GM19043 (cell line): ENCODE data around the gene TPP2.

Experiments used
- ATAC-seq: cut with Tn5 transposase; IDR thresholded peaks from one replicate; pipeline ENCODE4 v1.9.1; 2021; ENCODE audit warnings: low read depth; ENCODE audit not compliant: unreplicated experiment

The TPP2 gene

DNA sequence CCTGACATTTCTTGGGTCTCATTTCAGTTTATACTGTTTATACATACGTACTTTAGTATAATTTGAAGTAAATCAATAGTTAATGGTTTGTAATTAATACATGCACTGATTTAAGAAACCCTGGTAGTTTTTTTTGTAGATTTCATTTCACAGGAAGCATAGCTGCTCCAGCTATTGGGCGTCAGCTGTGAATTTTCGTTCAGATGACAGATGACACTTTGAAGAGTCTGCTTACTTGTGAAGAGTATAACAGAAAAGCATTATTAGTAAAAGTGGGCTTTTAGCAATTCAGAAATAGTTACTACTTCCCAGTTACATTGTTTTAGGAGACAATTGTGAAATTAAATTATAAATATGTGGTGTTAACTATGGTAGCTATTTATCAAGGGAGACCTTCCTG, 53.7 kb downstream of the TPP2 start:
- ATAC-seq = no peak

DNA sequence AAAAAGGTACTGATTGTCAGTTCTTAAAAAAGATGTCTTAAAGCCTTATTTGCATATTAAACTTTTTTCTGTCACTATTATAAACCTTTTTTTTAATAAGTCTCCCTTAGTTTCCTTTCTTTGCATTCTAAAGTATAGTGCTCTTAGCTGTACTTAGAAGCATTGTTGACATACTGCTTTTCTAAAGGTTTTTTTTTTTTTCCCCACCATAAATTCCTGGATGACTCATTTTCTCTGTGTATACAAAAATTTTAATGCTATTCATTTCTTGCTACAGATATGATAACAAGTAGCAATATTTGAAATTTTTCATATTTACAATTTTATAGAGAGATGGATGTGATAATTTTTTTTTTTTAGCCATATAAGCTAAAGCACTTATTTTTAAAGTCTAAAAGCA, 54.6 kb downstream of the TPP2 start:
- no peak for ATAC-seq

DNA sequence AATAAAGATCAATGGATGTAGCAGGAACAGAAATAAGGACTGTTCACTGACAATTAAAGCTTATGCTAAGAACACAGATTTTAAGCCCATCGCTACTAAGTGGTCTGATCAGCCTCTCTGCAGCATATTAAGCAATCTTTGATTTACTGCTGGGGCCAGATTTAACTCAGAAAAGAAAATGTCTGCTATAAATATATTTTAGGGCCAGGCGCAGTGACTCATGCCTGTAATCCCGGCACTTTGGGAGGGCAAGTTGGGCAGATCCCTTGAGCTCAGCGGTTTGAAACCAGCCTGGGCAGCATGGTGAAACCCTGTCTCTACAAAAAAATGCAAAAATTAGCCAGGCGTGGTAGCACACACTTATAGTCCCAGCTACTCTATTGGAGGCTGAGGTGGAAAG, 55.1 kb downstream of the TPP2 start:
- ATAC-seq = no peak

DNA sequence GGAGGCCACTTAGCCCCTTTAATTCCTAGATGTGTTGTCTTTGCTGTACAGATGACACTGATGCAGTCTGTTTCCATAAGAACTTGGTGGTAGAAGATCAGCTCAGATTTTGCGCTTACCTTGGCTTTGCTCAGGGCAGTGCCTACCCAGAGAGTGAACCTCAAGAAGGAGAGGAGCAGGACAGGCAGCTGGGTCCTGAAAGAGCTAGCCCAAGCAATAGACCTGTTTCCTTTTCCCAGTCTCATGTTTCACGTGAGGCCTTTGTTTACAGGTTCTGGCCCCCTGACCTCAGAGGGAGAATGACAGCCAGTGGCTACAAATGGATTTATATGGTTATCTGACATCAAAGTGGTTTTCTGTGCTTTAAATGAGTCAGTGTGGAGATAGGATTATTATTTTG, 58.0 kb downstream of the TPP2 start:
- no peak for ATAC-seq

DNA sequence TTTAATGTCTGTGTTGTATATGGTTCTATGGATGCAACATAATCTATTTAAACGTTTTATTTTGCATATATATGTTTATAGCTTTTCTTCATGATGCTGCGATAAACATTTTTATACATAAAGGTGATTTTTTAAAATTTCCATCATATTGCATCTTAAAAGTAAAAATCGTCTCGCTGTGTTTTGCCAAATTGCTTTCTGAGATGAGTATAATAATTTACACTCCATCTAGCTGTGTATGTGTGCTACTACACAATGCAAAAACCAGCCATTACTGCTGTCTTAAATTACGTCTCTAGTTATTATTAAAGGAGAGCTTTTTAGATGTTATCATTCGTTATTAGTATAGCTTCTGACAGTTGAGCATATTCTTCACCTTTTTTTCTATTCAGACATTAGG, 60.8 kb downstream of the TPP2 start:
- ATAC-seq = no peak

DNA sequence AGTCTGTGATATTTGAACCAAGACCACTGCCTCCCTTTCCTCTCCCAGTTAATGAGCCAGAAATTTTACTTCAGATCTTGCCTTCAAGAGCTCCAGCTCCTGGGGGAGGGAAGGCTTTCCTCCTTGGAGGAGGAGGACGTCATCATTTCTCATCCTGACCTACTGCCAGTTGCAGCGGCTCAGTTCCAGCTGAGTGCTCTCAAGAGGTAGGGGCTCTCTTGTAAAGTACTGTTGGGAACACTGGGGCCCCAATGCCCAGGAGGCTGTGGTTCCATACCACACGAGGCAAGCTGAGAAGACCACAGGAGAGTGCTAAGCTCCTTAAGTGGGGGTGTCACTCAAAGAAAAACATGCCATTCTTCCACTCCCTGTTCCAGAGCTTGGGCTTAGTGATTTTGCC, 61.9 kb downstream of the TPP2 start:
- no peak for ATAC-seq

DNA sequence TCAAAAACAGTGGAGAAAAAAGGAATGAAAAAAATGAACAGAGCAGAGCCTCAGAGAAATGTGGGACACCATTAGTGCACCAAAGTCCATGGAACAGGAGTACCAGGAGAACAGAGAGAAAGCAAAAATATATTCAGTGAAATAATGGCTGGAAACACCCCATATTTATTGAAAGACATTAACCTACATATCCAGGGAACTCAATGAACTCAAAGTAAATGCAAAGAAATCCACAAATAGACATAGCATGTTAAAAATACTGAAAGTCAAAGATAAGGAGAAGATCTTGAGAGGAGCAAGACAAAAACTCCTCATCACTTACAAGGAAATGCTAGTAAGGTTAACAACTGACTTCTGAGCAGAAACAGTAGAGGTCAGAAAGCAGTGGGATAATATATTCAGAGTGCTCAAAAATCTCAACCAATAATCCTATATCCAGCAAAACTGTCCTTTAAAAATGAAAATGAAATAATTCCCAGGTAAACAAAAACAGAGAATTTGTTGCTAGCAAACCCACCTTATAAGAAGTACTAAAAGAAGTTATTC, 62.5 kb downstream of the TPP2 start:
- no peak for ATAC-seq

DNA sequence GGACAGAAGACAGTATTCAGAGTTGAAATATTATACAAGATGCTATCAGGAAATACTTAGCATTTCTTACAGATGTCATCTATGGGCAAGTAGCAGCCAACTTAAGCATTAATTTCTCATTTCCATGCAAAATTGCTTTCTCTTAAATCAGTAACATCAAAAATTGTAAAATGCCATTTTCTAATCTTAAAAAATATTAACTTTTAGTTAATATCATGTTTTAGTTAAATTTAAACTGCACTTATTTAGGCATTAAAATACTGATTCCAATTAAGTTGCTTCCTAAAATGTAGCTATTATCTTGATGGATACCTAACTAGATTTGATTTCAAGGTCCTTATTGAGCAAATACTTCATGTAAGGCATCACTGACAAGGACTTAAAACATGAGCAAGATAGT, 70.2 kb downstream of the TPP2 start:
- no peak for ATAC-seq

DNA sequence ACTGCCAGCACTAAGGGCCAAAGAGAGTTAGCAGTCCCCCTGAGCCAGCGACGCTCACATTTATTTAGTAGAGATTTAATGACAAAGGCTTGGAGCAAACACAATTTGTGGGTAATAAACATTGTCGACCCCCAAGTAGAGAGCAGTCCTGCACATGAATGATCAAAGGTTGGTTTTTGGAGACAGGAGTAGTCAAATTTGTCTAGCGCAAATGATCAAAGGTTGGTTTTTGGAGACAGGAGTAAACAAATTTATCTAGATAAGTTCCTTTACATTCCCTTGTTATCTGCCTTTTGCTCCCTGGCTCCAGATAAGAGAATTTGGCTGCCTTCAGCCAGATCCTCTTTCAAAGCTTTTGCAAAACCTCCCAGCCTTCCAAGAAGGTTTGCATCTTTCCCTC, 71.1 kb downstream of the TPP2 start:
- ATAC-seq = no peak

DNA sequence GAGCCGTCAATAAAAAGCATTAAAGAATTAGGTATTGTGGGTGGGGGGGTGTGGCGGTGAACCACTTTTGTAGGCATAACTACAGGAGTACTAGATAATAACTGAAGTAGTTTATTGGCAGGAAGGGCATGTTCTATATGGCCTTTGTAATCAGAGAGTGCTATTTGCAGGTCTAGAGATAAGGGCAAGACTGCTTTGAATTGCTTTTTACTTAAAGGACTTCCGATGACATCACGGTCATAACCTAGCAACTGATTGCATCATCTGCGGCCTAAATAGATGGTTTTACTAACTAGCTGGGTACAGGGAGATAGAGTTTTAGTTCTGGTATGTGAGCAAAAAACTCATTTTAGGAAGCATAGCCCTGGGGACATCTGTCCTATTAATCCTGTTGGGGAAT, 73.3 kb downstream of the TPP2 start:
- ATAC-seq = no peak

DNA sequence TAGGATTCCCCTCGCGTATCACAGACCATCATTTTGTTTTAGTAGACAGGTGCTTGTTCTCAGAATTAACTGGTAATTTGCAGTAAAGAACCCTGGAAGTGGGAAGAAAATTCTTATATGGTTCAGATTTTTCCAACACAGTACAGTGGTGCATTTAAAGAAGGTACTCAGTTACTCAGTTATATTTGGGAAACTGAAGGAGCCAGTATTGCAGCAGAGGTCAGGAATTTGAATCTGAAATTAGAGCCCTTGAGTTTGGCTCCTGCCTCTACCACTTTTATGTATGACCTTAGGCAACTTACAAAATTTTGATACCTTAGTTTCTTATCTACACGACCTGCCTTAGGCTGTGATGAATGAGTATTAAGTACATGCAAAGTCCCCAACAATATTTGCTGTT, 78.3 kb downstream of the TPP2 start:
- no peak for ATAC-seq

DNA sequence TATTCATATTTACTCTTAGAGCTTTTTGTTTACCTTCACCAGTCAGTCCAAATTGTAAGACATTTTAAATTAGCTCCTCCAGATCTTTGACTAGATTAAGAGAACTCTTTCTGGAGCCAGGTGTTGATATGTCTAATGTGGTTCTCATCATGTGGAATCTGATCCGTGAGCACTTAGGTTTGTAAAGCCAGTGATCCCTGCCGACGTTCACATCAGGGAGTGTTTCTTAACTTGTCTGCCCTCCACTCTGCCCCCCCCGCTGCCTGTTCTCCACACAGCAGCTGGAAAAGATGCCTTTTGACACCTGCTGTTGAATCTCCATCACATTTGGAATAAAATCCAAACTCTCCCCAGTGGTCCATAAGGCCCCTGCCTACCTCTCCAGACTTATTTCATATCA, 80.3 kb downstream of the TPP2 start:
- no peak for ATAC-seq

DNA sequence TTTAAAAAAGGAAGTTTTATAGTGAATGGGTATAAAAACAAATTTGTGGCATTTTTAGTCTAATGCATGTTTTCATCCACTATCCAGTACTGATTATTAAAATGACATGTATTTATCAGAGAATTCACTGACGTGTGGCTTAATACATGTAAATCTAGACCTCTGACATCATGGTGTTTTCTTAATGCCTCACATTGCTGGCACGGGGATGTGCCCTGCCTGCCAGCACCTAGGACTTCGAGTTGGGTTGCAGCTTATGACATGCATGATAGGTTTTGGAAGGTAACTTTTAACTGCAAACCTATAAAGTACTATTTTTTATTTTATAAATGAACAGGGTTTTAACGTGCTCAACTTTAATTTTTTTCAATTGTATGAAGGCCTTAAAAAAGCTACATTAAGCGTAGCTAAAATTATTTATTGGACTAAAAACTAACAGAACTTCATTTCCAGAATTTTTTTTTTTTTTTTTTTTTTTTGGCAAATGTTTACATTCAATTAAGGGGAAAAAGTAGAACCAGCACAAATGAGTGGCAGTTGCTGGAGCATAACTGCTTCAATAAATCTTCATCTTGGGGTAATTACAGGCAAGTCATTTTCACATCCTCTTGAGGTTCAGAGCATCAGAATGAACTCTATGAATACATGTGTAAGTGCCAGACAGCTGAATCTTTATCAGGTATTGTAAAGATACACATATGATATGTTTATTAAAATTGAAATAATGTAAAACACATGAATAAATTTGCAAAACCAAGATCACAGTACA, 81.7 kb downstream of the TPP2 start:
- ATAC-seq = no peak

DNA sequence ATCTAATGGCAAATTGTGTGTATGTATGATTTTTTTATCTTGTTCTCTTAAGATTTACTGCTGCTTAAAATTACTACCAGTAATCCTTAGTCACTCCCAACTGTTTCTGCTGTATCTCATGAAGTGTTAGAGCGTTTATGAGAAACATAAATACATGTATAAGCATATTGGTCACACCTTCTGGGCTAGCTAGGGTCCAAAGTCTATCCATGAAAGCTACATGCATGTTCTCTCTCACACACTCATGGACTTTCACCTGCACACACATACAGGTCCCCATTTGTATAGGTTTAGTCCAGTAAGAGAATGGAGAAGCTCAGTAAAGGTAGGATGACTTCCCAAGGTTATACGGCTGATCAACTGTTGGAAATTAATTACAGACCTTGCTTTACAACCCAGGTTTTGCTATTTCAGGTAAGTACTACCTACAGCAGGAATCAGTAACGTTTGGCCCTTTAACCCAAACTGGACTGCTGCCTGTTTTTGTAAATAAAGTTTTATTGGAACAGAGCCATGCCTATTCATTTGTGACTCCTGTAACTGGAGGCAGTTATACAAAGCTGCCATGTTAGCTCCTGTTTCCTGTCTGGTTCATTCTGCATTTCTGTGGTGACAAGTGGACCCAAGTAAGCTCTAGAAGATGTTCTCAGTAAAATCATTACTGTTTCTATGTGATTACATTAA, 82.8 kb downstream of the TPP2 start:
- ATAC-seq = no peak

DNA sequence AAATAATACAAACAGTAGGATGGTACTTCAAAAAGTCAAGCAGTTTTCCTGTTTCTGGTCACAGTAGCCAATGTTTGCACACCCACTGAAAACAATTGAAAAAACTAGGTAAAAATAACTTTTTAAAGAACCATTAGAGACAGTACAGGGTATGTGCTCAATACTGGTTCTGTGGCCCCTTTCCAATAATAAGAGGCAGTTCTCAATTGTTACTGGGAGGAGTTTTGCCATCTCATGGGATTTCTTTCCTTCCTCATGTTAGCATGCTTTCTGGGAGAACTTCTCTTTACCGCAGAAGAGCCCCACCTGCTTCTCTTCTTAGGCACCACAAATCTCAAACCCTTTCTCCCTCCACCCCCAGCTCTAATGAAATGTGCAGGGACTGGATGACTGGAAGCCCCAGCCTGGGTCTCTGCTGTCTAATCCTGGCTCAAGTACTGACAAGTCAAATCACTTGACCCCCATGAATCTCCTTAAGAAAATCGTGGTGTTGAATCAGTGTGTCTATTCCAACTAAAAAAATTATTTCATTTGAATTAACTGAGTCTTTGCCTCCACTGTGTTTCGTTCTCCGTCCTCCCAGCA, 83.4 kb downstream of the TPP2 start:
- no peak for ATAC-seq

DNA sequence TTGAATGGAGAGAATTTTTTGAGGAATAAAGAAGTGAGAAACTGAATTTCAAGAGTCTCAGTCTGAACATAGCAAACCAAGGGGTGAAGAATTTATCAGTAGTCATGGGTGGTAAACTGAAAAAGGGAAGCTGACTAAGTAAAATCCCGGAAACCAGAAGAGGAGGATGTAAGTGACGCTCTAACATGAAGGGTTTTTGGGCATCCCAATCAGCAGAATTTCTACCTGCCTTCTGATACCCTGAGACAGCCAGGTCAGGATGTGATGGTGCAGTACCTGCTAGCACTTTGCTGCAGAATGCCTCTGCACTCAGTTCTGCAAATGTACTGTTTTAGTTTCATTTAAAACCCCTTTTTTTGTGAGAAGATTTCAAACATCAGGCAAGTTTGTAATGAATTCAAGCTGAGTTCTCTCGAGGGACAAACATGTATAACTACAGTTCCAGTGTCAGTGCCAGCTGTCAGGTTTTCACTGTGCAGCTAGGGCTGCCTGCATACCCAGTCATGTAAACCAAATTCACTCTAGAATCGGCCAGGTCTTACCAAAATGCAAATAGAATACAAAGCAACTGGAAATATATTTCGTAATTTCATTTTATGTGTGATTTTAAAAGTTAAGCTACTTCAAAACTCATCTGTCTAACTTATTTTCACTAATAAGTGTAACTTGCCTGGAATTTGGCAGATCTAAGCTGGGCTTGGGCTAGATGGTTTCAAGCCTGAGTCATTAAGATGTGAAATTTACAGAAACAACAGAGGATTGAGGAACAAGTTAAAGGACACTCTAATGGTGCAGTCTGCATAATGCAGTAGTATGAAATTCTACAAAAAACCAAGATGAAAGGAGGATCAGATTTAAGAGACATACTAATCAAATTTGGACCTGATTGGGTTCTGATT, 84.3 kb downstream of the TPP2 start:
- ATAC-seq = no peak

DNA sequence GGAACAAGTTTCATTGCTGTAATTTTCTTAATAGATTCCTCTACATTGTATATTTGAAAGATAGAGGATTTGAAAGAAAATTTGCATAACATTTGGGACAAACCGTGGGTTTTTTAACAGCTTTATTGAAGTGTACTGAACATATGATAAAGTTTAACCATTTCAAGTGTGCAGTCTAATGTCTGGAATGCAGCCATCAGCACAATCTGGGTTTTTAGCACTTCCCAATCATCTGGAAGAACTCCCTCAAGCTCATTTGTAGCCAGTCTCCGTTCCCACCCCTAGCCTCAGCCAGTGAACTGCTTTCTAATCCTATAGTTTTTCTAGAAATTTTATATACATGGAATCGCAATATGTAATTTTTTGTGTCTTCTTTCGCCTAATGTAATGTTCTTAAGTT, 85.4 kb downstream of the TPP2 start:
- no peak for ATAC-seq

DNA sequence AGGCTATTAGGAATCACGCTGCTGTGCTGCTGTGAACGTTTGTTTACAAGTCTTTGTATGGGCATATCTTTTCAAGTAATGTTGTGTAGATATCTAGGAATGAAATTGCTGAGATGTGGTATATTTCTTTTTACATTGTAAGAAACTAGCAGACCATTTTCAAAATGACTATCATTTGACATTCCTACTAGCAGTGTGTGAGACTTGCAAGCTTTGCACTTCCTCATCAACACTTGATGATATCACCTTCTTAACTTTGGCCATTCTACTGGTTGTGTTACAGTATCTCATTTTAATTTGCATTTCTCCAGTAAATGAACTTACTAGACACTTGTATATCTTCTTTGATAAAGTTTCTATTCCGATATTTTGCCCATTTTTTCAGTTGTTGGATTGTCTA, 85.9 kb downstream of the TPP2 start:
- ATAC-seq = no peak

DNA sequence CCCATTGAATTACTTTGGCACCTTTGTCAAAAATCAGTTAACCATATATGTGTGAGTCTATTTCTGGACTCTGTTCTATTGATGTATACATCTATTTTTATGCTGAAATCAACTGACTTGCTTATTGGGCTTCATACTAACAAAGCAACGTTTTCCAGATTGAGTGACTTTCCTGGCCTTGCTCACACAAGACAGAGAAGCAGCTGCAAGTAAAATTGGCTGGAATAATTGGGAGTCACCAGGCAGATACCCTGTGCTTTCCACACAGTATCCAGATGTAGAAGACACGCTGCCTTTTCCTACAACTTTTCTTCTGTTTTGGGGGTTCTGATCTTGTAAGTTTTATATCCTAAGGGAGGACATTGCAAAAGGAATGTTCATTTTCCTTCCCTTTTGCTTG, 86.9 kb downstream of the TPP2 start:
- no peak for ATAC-seq

DNA sequence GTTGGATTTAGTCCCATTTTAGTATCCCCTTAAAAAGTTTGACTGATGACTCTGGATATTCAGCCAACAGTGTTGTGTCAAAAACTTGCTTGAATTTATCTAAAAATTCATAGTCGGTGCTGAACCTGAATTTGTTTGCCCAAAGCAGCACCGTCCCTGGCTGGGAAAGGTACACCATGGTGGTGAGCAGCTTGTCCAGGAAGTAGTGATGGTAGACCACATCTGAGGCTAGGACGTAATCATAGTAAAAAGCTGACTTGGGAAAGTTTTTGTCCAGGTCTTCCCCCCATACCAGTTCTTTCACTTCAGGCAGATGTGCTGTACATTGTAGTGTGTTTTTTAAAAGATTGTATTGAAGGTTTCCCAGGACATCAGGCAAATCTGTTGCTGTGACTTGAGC, 89.2 kb downstream of the TPP2 start:
- no peak for ATAC-seq

DNA sequence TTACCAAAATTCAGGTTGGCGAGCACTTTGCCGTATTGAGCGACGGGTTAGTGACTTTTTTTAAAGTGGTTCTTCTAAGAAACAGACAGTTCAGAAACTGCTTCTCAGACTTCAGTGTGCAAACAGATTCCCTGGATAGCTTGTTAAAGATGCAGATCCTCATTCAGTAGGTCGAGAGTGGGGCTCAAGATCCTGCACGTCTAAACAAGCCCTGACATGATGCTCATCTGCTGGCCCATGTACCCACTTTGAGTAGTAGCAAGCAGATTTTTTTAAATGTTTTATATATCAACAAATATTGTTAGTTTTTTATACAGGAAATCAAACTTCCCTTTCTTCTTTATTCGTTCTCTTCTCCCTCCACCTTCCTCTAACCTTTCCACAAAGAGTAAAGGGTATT, 90.7 kb downstream of the TPP2 start:
- ATAC-seq = no peak
